ENCODE results near the gene EBF3.

Gene EBF3

GRCh38 chr10:129859536-129859935, 104.5 kb downstream of the EBF3 start:
- no peak for DNase-seq (ENCODE audit: extremely low spot score)
- POLR2A ChIA-PET: no interaction called here
- no peak for TF ChIP-seq CTCF (IDR thresholded peaks at IDR 0.05; ENCODE audit: control extremely low read depth, extremely low read depth, low read depth, missing control alignments)
- CTCF ChIA-PET: no interaction called here

DNA sequence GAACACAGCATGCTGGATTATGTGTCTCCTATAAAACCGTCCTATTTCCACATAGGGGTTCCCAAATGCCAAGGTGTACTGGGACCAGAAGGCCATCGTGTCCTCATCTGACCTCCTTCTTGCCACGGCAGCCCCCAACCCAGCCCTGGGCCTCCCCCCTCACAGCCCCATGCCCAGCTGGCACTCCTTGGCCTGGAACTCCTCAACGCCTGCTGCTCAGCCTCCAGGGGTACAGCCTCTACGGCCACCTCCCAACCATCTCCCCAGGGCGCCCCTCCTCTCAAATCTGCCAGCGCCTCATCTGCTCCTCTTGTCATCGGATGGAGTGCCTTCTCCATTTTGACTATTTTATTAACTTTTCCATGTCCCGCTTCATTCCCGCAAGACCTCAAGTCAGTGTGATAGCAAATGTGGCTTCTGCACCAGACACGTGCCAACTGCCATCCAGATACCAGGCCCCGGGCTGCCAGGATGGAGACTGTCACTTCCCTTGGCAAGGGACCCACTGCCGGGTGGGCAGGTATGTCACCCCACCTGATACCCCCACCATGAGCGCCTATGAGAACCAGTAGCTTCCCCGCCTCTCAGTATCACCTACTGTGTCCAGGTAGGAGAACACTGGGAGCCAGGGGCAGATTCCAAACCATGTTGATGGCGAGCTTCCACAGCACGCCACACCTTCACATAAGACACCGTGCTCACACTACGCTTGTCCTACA, 106.7 kb downstream of the EBF3 start:
- DNase-seq (ENCODE audit: extremely low spot score): no peak
- no peak for TF ChIP-seq CTCF (IDR thresholded peaks at IDR 0.05; ENCODE audit: control extremely low read depth, extremely low read depth, low read depth, missing control alignments)
- ChIA-PET CTCF (no interaction called here), POLR2A (no interaction called here)

GRCh38 chr10:129855836-129856563, 108.1 kb downstream of the EBF3 start:
- no peak for TF ChIP-seq CTCF (IDR thresholded peaks at IDR 0.05; ENCODE audit: control extremely low read depth, extremely low read depth, low read depth, missing control alignments)
- ChIA-PET POLR2A (no interaction called here), CTCF (interaction anchor here (1.3 kb wide), 1 partner anchor 24 kb away, joined by 3 read pairs; no protein-coding TSS in a partner anchor)
- DNase-seq (ENCODE audit: extremely low spot score): no peak

DNA sequence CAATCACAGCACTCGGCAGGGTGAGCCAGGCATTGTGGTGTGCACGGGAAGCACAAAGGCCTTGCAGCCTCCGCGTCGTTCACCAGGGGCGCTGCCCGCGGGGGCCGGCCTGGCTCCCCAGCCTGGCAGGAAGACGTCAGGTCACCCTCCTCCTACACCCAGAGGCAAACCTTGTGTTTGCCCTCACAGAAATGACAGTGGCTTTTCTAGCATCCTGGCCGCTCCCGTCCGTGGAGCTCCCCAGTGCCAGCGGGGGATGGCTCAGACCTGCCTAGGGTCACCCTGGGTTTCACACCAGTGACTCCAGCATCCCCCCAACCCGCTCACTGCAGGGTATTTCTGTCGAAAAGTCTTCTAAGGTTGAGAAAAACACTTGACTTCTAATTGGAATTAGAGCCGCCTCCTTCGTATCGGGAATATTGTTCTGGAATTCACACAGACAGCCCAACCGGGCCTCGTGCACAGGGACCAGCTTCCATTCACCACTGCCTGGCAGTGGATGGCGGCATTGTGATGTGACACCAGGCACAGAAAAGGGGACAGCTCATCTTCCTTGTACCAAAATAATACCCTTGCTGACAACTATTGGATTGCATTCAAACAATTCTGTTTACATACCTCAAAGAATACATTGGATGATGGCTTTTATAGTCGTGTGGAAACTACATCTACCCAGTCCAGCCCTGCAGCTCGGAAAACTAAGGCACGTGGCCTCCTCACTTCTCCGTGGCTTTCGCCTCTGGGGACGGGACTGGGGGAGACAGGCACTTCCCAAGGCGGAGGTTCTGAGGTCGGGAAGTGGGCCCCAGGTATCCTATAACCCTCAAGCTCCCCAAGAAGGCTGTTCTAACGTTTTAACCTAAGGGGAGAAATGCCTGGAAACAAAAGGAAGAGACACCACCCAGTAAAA, 109.0 kb downstream of the EBF3 start:
- TF ChIP-seq CTCF (IDR thresholded peaks at IDR 0.05; ENCODE audit: control extremely low read depth, extremely low read depth, low read depth, missing control alignments): no peak
- DNase-seq (ENCODE audit: extremely low spot score): no peak
- ChIA-PET POLR2A (no interaction called here), CTCF (interaction anchor here (1.3 kb wide), 1 partner anchor 25 kb away, joined by 3 read pairs; no protein-coding TSS in a partner anchor)

DNA sequence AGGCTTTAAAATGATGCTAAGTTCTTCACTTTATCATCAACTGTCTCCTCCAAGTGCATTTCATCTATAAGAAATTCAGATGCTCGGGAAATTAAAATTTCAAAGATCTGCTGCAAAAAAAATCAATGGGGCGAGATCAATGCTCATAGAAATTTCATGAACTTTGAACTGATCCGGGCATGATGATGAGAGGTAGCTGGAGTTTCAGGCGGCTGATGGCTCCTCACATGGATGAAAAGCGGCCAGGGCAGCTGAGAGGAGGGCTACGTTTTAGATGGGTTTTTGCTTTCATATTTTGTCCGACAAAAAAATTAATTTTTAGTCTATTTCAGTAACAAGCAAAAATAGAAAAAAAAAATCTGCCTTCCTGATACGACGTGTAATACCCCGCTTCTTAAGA, 109.9 kb downstream of the EBF3 start:
- no peak for DNase-seq (ENCODE audit: extremely low spot score)
- no peak for TF ChIP-seq CTCF (IDR thresholded peaks at IDR 0.05; ENCODE audit: control extremely low read depth, extremely low read depth, low read depth, missing control alignments)
- ChIA-PET POLR2A (no interaction called here), CTCF (no interaction called here)

GRCh38 chr10:129853562-129853903, 110.5 kb downstream of the EBF3 start:
- CTCF ChIA-PET: interaction anchor here (1.2 kb wide), 1 partner anchor 9 kb away, joined by 3 read pairs; no protein-coding TSS in a partner anchor
- no peak for TF ChIP-seq CTCF (IDR thresholded peaks at IDR 0.05; ENCODE audit: control extremely low read depth, extremely low read depth, low read depth, missing control alignments)
- DNase-seq (ENCODE audit: extremely low spot score): no peak
- POLR2A ChIA-PET: no interaction called here
